Keratinocyte (primary cell): ENCODE measurements around the gene CEP131. TPM values are rescaled to one million over a fixed set of nuclear protein-coding genes. Genes with fewer than 3 reads are reported as not detected.

Experiments used
- DNase-seq: peaks from one replicate; pipeline ENCODE4 v3.0.0-alpha.2; 2011; ENCODE audit warnings: low read depth, missing footprints, low spot score
- FAIRE-seq: peaks from 2 replicates; lab custom pipeline; 2011; peaks lifted over from hg19 to GRCh38; lab: Jason Lieb, UNC
- H2AFZ ChIP-seq: 2 replicates; pipeline ENCODE4 v1.6.0; 2012; ENCODE audit warnings: low read length, control low read depth, inconsistent platforms; ENCODE audit not compliant: control insufficient read depth
- H3K27ac ChIP-seq: 2 replicates; pipeline ENCODE4 v1.5.1; 2011; ENCODE audit warnings: low read length; ENCODE audit not compliant: control insufficient read depth, insufficient read depth
- H3K27me3 ChIP-seq: 3 replicates; pipeline ENCODE4 v1.6.0; 2011; ENCODE audit warnings: low read length; ENCODE audit not compliant: control insufficient read depth, insufficient read depth; ENCODE audit errors: extremely low read depth
- H3K36me3 ChIP-seq, 2 experiments: 2 replicates in 1 of 2; 3 replicates in 1 of 2; pipeline ENCODE4 v1.5.1; 2011; ENCODE audit warnings: low read length in 2 of 2, mild to moderate bottlenecking in 1 of 2; ENCODE audit not compliant: control insufficient read depth in 2 of 2, insufficient read depth in 2 of 2; ENCODE audit errors: extremely low read depth in 1 of 2
- H3K4me1 ChIP-seq: 3 replicates; pipeline ENCODE4 v1.5.1; 2011; ENCODE audit warnings: low read length; ENCODE audit not compliant: control insufficient read depth, insufficient read depth; ENCODE audit errors: extremely low read depth
- H3K4me2 ChIP-seq: 3 replicates; pipeline ENCODE4 v1.6.0; 2011; ENCODE audit warnings: low read depth, low read length; ENCODE audit not compliant: control insufficient read depth, insufficient read depth; ENCODE audit errors: extremely low read depth
- H3K4me3 ChIP-seq, 3 experiments: fragments of 200-600 bp in 1 of 3; sonication (generic) in 1 of 3; 2 replicates in 2 of 3; 3 replicates in 1 of 3; pipeline ENCODE4 v1.5.1; 2011 to 2016; ENCODE audit warnings: low read length in 3 of 3, mild to moderate bottlenecking in 3 of 3, control low read depth in 2 of 3, inconsistent platforms in 1 of 3, low read depth in 1 of 3, mixed read lengths in 1 of 3, mixed run types in 1 of 3, moderate library complexity in 1 of 3; ENCODE audit not compliant: control insufficient read depth in 2 of 3, insufficient read depth in 2 of 3; ENCODE audit errors: extremely low read depth in 1 of 3
- H3K79me2 ChIP-seq: 2 replicates; pipeline ENCODE4 v1.6.0; 2012; ENCODE audit warnings: low read length; ENCODE audit not compliant: control insufficient read depth, insufficient read depth
- H3K9ac ChIP-seq: 3 replicates; pipeline ENCODE4 v1.6.0; 2011; ENCODE audit warnings: low read length; ENCODE audit not compliant: control insufficient read depth, insufficient read depth; ENCODE audit errors: extremely low read depth
- H3K9me1 ChIP-seq: 3 replicates; pipeline ENCODE4 v1.6.0; 2011; ENCODE audit warnings: low read length; ENCODE audit not compliant: control insufficient read depth, insufficient read depth; ENCODE audit errors: extremely low read depth
- H3K9me3 ChIP-seq: 2 replicates; pipeline ENCODE4 v1.5.1; 2012; ENCODE audit warnings: low read depth, low read length; ENCODE audit not compliant: control insufficient read depth
- H4K20me1 ChIP-seq: 3 replicates; pipeline ENCODE4 v1.6.0; 2011; ENCODE audit warnings: low read length; ENCODE audit not compliant: control insufficient read depth, insufficient read depth; ENCODE audit errors: extremely low read depth
- EZH2 ChIP-seq: IDR thresholded peaks from one replicate; pipeline ENCODE4 v1.6.1; 2012; ENCODE audit warnings: inconsistent platforms, mild to moderate bottlenecking, low read length, moderate library complexity
- dilution Hi-C: fragments of 300-500 bp; cut with MboI; formaldehyde crosslinking; loops from one replicate; pipeline ENCODE4 v1.7.0; 2020; ENCODE audit warnings: low sequenced_read_pairs; ENCODE audit not compliant: extremely low pct_ligation_motif_present
- polyA plus RNA-seq, 5 experiments: library from polyadenylated mRNA; depleted of rRNA in 3 of 5; stranded (reverse) in 3 of 5; stranded (forward) in 1 of 5; unstranded in 1 of 5; fragments of >200 nt; gene quantifications; 1 replicate in 1 of 5; 2 replicates in 3 of 5; 3 replicates in 1 of 5; pipeline versions ENCODE4 v1.2.1 to v1.2.3, GENCODE V29; 2011 to 2012; ENCODE audit warnings: missing spikeins in 2 of 5, low read depth in 1 of 5, low replicate concordance in 1 of 5
- TF ChIP-seq, protein P1 (sequence below), 3 experiments: IDR thresholded peaks in 1 of 3; conservative IDR thresholded peaks in 1 of 3; optimal IDR thresholded peaks in 1 of 3; 2 replicates in 2 of 3; 3 replicates in 1 of 3; pipeline versions ENCODE3 to v1.5.1; 2011; ENCODE audit warnings: low read length in 3 of 3, mild to moderate bottlenecking in 3 of 3, moderate library complexity in 2 of 3, control low read depth in 1 of 3, inconsistent platforms in 1 of 3; ENCODE audit not compliant: insufficient read depth in 2 of 3; ENCODE audit errors: extremely low read depth in 1 of 3

CEP131 gene
- polyA plus RNA-seq, 1 donor (not counting 4 experiments of a cell fraction or from before 2014, with no cell fraction given) = 2.6 TPM

DNA sequence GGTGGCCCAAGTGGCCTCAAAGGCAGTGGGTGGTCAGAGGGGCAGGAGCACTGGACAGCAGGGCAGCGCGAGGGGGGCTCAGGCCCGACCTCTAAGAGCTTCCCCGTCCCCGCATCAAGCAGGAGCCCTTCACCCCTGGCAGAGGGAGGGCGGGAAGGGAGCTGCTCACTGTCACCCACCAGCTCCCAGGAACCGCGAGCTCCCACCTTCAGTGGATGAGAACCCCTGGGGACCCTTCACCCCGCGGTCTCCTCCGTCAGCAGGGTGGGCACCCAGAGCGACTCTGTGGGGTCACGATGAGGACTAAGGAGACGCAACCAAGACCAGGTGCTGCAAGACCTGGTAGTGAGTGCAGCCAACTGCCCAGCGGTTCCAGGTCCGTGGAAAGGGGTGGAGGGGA lies 13.6 kb downstream of the CEP131 start:
- no peak overlapping the region for H3K4me2 ChIP-seq
- FAIRE-seq (no peak), DNase-seq (no peak)
- no peak overlapping the region for H3K27ac ChIP-seq
- no peaks in the 10 kb centered on the region for H3K79me2 ChIP-seq
- no peak overlapping the region for H2AFZ ChIP-seq
- dilution Hi-C loops = no loop called here
- no peaks in the 10 kb centered on the region for H3K27me3 ChIP-seq
- no peaks in the 10 kb centered on the region for H4K20me1 ChIP-seq
- H3K9me1 ChIP-seq = no peaks in the 10 kb centered on the region
- H3K36me3 ChIP-seq = peaks cover 0 to 5% of the 10 kb centered on the region in 2 experiments
- no peak overlapping the region for H3K9ac ChIP-seq
- no peak overlapping the region for H3K4me3 ChIP-seq
- TF ChIP-seq, protein P1, sequence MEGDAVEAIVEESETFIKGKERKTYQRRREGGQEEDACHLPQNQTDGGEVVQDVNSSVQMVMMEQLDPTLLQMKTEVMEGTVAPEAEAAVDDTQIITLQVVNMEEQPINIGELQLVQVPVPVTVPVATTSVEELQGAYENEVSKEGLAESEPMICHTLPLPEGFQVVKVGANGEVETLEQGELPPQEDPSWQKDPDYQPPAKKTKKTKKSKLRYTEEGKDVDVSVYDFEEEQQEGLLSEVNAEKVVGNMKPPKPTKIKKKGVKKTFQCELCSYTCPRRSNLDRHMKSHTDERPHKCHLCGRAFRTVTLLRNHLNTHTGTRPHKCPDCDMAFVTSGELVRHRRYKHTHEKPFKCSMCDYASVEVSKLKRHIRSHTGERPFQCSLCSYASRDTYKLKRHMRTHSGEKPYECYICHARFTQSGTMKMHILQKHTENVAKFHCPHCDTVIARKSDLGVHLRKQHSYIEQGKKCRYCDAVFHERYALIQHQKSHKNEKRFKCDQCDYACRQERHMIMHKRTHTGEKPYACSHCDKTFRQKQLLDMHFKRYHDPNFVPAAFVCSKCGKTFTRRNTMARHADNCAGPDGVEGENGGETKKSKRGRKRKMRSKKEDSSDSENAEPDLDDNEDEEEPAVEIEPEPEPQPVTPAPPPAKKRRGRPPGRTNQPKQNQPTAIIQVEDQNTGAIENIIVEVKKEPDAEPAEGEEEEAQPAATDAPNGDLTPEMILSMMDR (optimal IDR thresholded peaks at IDR 0.05 in 1 of 3, IDR thresholded peaks at IDR 0.05 in 1 of 3, conservative IDR thresholded peaks at IDR 0.05 in 1 of 3; ENCODE audit: extremely low read depth in 1 of 3, insufficient read depth in 2 of 3, low read length in 3 of 3) = no peak
- no peak for TF ChIP-seq EZH2
- no peaks in the 10 kb centered on the region for H3K4me1 ChIP-seq
- no peaks in the 10 kb centered on the region for H3K9me3 ChIP-seq

DNA sequence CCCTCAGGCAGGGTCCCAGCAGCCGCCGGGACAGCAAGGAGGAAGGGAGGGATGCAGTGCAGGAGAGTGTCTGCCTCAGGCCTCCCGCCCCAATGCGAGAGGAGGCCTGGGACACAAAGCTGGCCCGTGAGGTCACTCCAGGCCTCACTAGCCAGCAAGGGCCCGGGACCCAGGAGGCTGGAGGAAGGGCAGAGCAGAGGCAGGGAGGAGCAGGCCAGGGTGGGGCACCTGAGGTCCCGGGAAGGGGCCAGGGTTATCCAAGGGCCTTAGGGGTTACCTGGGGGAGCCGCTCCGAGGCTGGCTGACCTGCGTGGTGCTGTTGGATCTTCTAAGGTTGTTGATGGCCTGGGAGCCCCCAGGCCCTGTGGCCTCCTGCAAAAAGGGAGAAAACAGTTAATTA lies 14.1 kb downstream of the CEP131 start:
- Histone ChIP-seq H3K9me3 (no peaks in the 10 kb centered on the region), H3K9ac (no peak overlapping the region), H3K36me3 (peaks cover 0 to 5% of the 10 kb centered on the region in 2 experiments), H3K27me3 (no peaks in the 10 kb centered on the region), H3K4me2 (no peak overlapping the region), H4K20me1 (no peaks in the 10 kb centered on the region), H3K79me2 (no peaks in the 10 kb centered on the region), H3K27ac (no peak overlapping the region), H3K9me1 (no peaks in the 10 kb centered on the region), H2AFZ (no peak overlapping the region), H3K4me3 (no peak overlapping the region), H3K4me1 (no peaks in the 10 kb centered on the region)
- DNase-seq (no peak), FAIRE-seq (no peak)
- TF ChIP-seq, protein P1 (optimal IDR thresholded peaks at IDR 0.05 in 1 of 3, IDR thresholded peaks at IDR 0.05 in 1 of 3, conservative IDR thresholded peaks at IDR 0.05 in 1 of 3; ENCODE audit: extremely low read depth in 1 of 3, insufficient read depth in 2 of 3, low read length in 3 of 3) = no peak
- no peak for TF ChIP-seq EZH2
- dilution Hi-C loops = no loop called here
